Tibial artery (tissue), 4 donors: ENCODE results near the gene TNS3.
A peak's percentile ranks its signal among the peaks of the same experiment; 100 is the strongest.

ENCODE experiments used
- DNase-seq, 2 donors: peaks; one replicate each; pipeline ENCODE4 v3.0.0-alpha.2; 2019
- H3K27ac ChIP-seq, 2 donors: fragments of 200-600 bp; sonication (generic) in 1 of 2; 1 replicate in 1 of 2; 2 replicates in 1 of 2; pipeline ENCODE4 v1.5.1; 2018 to 2019; ENCODE audit warnings: mild to moderate bottlenecking in 1 of 2
- H3K27me3 ChIP-seq, 2 donors: fragments of 200-600 bp; sonication (generic) in 1 of 2; one replicate each; pipeline versions ENCODE4 v1.5.1 to v1.6.0; 2016 to 2019
- H3K36me3 ChIP-seq, 3 donors: fragments of 200-600 bp; sonication (generic) in 2 of 3; one replicate each; pipeline ENCODE4 v1.5.1; 2016 to 2019; ENCODE audit warnings: mild to moderate bottlenecking in 2 of 3
- H3K4me1 ChIP-seq, 4 donors: fragments of 200-600 bp; sonication (generic) in 2 of 4; 1 replicate in 3 of 4; 2 replicates in 1 of 4; pipeline ENCODE4 v1.5.1; 2016 to 2019
- H3K4me3 ChIP-seq, 2 donors: fragments of 200-600 bp; sonication (generic) in 1 of 2; 1 replicate in 1 of 2; 2 replicates in 1 of 2; pipeline ENCODE4 v1.5.1; 2018 to 2019; ENCODE audit warnings: mild to moderate bottlenecking in 2 of 2
- H3K9me3 ChIP-seq, 3 donors: fragments of 200-600 bp; sonication (generic) in 1 of 3; one replicate each; pipeline ENCODE4 v1.5.1; 2016 to 2019
- intact Hi-C: fragments of 100-400 bp; cut with DNase I; formaldehyde crosslinking; loops from one replicate; pipeline ENCODE4 v1.15.0; 2023; ENCODE audit warnings: low total_unique reads
- TF ChIP-seq, protein P1 (sequence below), 2 experiments: fragments of 200-600 bp in 1 of 2; fragments of 450-650 bp in 1 of 2; IDR thresholded peaks; one replicate each; pipeline ENCODE4 v1.5.1; 2017 to 2019; ENCODE audit warnings: antibody characterized with exemption in 2 of 2, mild to moderate bottlenecking in 1 of 2, moderate library complexity in 1 of 2

Gene TNS3

GRCh38 chr7:47510192-47510591, 71.7 kb downstream of the TNS3 start:
- TF ChIP-seq, protein P1, sequence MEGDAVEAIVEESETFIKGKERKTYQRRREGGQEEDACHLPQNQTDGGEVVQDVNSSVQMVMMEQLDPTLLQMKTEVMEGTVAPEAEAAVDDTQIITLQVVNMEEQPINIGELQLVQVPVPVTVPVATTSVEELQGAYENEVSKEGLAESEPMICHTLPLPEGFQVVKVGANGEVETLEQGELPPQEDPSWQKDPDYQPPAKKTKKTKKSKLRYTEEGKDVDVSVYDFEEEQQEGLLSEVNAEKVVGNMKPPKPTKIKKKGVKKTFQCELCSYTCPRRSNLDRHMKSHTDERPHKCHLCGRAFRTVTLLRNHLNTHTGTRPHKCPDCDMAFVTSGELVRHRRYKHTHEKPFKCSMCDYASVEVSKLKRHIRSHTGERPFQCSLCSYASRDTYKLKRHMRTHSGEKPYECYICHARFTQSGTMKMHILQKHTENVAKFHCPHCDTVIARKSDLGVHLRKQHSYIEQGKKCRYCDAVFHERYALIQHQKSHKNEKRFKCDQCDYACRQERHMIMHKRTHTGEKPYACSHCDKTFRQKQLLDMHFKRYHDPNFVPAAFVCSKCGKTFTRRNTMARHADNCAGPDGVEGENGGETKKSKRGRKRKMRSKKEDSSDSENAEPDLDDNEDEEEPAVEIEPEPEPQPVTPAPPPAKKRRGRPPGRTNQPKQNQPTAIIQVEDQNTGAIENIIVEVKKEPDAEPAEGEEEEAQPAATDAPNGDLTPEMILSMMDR (IDR thresholded peaks at IDR 0.05), result no peak
- no peak overlapping the region for H3K27ac ChIP-seq
- H3K36me3 ChIP-seq, result no peaks in the 10 kb centered on the region
- H3K4me1 ChIP-seq, result peaks cover 0 to 68% (median 51%) of the 10 kb centered on the region in 4 donors
- H3K27me3 ChIP-seq, result no peaks in the 10 kb centered on the region
- DNase-seq, result peak; percentile 0 to 40
- H3K4me3 ChIP-seq, result no peak overlapping the region
- intact Hi-C loops, result no loop called here
- no peaks in the 10 kb centered on the region for H3K9me3 ChIP-seq

DNA sequence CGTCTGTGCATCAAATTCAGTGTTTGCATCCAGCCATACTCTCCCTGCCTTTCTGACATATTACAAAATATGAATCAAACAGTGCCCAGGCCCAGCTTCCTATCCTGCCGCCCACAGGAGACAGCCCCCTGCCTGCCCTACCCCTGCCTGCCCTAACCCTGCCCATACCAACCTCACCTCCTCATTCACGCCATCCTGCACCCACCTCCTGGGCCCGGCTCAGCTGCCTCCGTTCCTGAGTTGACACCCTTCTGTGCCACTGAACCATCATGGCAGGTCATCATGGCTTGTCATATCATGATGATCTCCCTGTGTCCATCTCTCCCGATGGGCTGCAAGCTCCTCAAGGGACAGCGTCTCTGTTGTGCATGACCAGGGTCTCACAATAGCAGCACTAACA, 72.3 kb downstream of the TNS3 start:
- H3K27me3 ChIP-seq, result no peaks in the 10 kb centered on the region
- no peak overlapping the region for H3K4me3 ChIP-seq
- no peak overlapping the region for H3K27ac ChIP-seq
- H3K36me3 ChIP-seq, result no peaks in the 10 kb centered on the region
- peaks cover 0 to 70% (median 54%) of the 10 kb centered on the region in 4 donors for H3K4me1 ChIP-seq
- no peaks in the 10 kb centered on the region for H3K9me3 ChIP-seq
- intact Hi-C loops, result no loop called here
- DNase-seq, result peak; percentile 8 to 51
- TF ChIP-seq, protein P1 (IDR thresholded peaks at IDR 0.05), result no peak

- H3K4me3 ChIP-seq, result no peak overlapping the region
- H3K4me1 ChIP-seq, result peaks cover 0 to 70% (median 51%) of the 10 kb centered on the region in 4 donors
- H3K27me3 ChIP-seq, result no peaks in the 10 kb centered on the region
- peak; percentile 16 to 27 for DNase-seq
- H3K36me3 ChIP-seq, result no peaks in the 10 kb centered on the region
- peak overlapping the region in 1 of 2 donors; percentile 20 for H3K27ac ChIP-seq
- no peaks in the 10 kb centered on the region for H3K9me3 ChIP-seq
- TF ChIP-seq, protein P1 (IDR thresholded peaks at IDR 0.05), result no peak
- intact Hi-C loops, result no loop called here
Measured at GRCh38 chr7:47508389-47509380, 73.2 kb downstream of the TNS3 start.

DNA sequence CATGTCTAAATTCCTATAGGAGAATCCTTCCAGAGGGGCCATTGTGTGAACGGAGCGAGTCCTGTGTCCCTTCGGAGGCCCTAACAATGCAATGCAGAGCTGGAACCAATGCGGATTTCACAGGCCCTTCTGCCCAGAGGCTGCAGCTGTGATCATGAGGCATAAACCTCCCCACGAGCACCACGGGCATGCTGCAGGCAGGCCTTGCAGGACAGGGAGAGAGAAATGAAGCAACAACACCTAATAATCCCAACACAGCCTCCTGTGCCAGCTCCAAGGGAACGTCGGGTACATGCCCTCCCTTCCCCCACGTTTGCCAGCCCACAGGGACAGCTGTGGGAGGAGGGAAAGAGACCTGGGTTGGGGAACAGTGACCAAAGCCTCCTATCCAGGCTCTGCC, 74.4 kb downstream of the TNS3 start:
- no peaks in the 10 kb centered on the region for H3K27me3 ChIP-seq
- DNase-seq, result peak in 1 of 2 donors; percentile 19
- no peaks in the 10 kb centered on the region for H3K9me3 ChIP-seq
- H3K4me1 ChIP-seq, result peaks cover 0 to 70% (median 48%) of the 10 kb centered on the region in 4 donors
- H3K4me3 ChIP-seq, result no peak overlapping the region
- peak overlapping the region in 1 of 2 donors; percentile 20 for H3K27ac ChIP-seq
- H3K36me3 ChIP-seq, result no peaks in the 10 kb centered on the region
- intact Hi-C loops, result no loop called here
- TF ChIP-seq, protein P1 (IDR thresholded peaks at IDR 0.05), result no peak

DNA sequence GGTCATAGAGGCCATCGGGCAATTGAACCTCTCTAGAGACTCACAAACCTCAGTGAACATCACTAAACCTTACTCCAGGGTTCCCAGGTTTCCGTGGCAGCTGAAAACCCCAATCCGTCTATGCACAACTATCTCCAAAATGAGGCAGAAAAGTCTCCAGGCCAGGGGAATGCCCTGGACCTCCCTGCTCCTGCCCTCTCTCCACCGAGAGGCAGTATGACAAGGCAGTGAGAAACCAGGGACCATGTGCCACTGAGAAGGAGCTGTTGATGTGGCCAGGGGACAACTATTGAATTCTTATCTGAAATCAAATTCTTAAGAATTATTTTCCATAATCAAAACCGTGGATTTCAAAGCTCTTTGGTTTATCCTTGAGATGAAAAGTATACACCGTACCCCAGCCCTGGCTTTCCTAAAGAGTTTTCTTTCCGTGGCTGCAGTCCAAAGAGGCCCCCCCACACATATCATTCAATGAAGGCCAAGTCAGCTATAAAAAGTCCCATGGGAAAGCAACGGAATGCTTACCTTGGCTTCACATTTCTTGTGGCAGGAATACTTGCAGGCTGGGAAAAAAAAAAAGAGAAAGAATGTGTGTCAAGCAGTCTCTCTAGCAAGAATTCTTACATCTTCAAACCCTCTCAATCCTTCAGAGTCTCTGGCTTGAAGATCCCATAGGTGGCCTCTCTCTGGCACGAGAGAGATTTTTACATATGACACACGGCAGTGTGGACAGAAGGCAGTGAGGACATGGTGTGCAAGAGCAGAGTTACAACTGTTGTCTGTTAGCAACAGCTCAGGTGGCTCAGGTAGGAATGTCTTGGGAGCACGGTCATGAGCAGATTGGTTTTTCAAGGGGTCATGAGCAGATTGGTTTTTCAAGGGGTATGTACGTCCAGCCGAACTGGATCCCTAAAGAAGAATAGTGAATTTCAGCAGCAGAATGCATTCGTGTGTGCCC, 75.2 kb downstream of the TNS3 start:
- TF ChIP-seq, protein P1 (IDR thresholded peaks at IDR 0.05), result peak; percentile 8 to 18
- Histone ChIP-seq H3K27me3 (no peaks in the 10 kb centered on the region), H3K4me3 (no peak overlapping the region), H3K27ac (peak overlapping the region; percentile 7 to 23), H3K36me3 (no peaks in the 10 kb centered on the region), H3K4me1 (peaks cover 0 to 70% (median 50%) of the 10 kb centered on the region in 4 donors), H3K9me3 (no peaks in the 10 kb centered on the region)
- intact Hi-C loops, result no loop called here
- peak; percentile 24 to 87 for DNase-seq
